PC-9 (cell line): ENCODE results near the gene PPRC1. TPM values are rescaled to one million over a fixed set of nuclear protein-coding genes. Genes with fewer than 3 reads are reported as not detected.
A peak's percentile ranks its signal among the peaks of the same experiment; 100 is the strongest.
"Not testable (repeated sequence)": the region's sequence is repeated elsewhere in the genome, so short reads cannot be mapped to it uniquely, and the experiment has no call there.

ENCODE experiments used
- BruUV-seq: library from RNA; stranded (reverse); fragments of 400-500 nt; replicated peaks from 2 replicates; lab custom pipeline; 2021; lab: Mats Ljungman, UMichigan
- CTCF ChIA-PET: fragments of 300-600 bp; sonication (Branson Sonifier 250); formaldehyde crosslinking; loops from one replicate; lab custom pipeline; 2022; ENCODE audit warnings: antibody characterized with exemption; lab: Charles Lee
- POLR2A ChIA-PET: fragments of 300-600 bp; sonication (Branson Sonifier 250); formaldehyde crosslinking; loops from one replicate; lab custom pipeline; 2022; ENCODE audit warnings: antibody characterized with exemption; ENCODE audit not compliant: unreplicated experiment; lab: Charles Lee
- DNase-seq, 2 experiments: peaks; one replicate each; pipeline versions ENCODE4 v3.0.0 to v3.0.0-alpha.2; 2015 to 2022; ENCODE audit warnings: mixed read lengths in 1 of 2
- H2AFZ ChIP-seq: fragments of 200-600 bp; sonication (generic); 2 replicates; pipeline ENCODE4 v1.8.1; 2017; ENCODE audit warnings: antibody characterized with exemption
- H3F3A ChIP-seq: fragments of 200-600 bp; sonication (generic); 2 replicates; pipeline ENCODE4 v1.8.1; 2017; ENCODE audit warnings: antibody characterized with exemption, mild to moderate bottlenecking, low read depth; ENCODE audit not compliant: insufficient read depth
- H3K27ac ChIP-seq: fragments of 200-600 bp; sonication (generic); 2 replicates; pipeline ENCODE4 v1.6.1; 2016; ENCODE audit warnings: mixed run types
- H3K27me3 ChIP-seq: fragments of 200-600 bp; sonication (generic); 2 replicates; pipeline ENCODE4 v1.6.1; 2016; ENCODE audit warnings: low read depth, mixed run types; ENCODE audit not compliant: insufficient read depth
- H3K36me3 ChIP-seq: fragments of 200-600 bp; sonication (generic); 2 replicates; pipeline ENCODE4 v1.6.1; 2016; ENCODE audit warnings: low read depth, mixed run types
- H3K4me1 ChIP-seq: fragments of 200-600 bp; sonication (generic); replicated peaks from 2 replicates; pipeline ENCODE4 v1.6.1; 2016; ENCODE audit warnings: mixed run types; ENCODE audit not compliant: insufficient read depth
- H3K4me2 ChIP-seq: fragments of 200-600 bp; sonication (generic); 2 replicates; pipeline ENCODE4 v1.6.1; 2017; ENCODE audit warnings: mixed run types
- H3K4me3 ChIP-seq: fragments of 200-600 bp; sonication (generic); 2 replicates; pipeline ENCODE4 v1.6.1; 2016; ENCODE audit warnings: mixed run types
- H3K79me2 ChIP-seq: fragments of 200-600 bp; sonication (generic); 2 replicates; pipeline ENCODE4 v1.6.1; 2017; ENCODE audit warnings: low read depth, mixed run types
- H3K9me2 ChIP-seq: fragments of 200-600 bp; sonication (generic); 2 replicates; pipeline ENCODE4 v1.8.1; 2017; ENCODE audit warnings: mild to moderate bottlenecking; ENCODE audit not compliant: insufficient read depth
- H3K9me3 ChIP-seq: fragments of 200-600 bp; sonication (generic); 2 replicates; pipeline ENCODE4 v1.8.1; 2016; ENCODE audit warnings: low read depth; ENCODE audit not compliant: insufficient read depth
- H4K20me1 ChIP-seq: fragments of 200-600 bp; sonication (generic); 2 replicates; pipeline ENCODE4 v1.8.1; 2017; ENCODE audit not compliant: insufficient read depth
- EZH2 ChIP-seq: fragments of 200-600 bp; sonication (generic); IDR thresholded peaks from 2 replicates; pipeline ENCODE4 v1.8.0; 2017; ENCODE audit warnings: antibody characterized with exemption, low read depth
- intact Hi-C: fragments of 100-400 bp; cut with micrococcal nuclease; formaldehyde crosslinking; loops from one replicate; pipeline ENCODE4 v1.10.0; 2022; ENCODE audit not compliant: unreplicated experiment
- total RNA-seq: library from RNA; stranded (reverse); gene quantifications from 2 replicates; pipeline ENCODE4 v1.2.3, GENCODE V29; 2021
- TF ChIP-seq, protein P1 (sequence below): fragments of 200-600 bp; sonication (generic); conservative IDR thresholded peaks from 2 replicates; pipeline ENCODE4 v1.6.1; 2017; ENCODE audit warnings: mixed run types, antibody characterized with exemption, mild to moderate bottlenecking, moderate library complexity

Gene PPRC1
- total RNA-seq, 1 experiment from 2014 or later, result 22.9 TPM

DNA sequence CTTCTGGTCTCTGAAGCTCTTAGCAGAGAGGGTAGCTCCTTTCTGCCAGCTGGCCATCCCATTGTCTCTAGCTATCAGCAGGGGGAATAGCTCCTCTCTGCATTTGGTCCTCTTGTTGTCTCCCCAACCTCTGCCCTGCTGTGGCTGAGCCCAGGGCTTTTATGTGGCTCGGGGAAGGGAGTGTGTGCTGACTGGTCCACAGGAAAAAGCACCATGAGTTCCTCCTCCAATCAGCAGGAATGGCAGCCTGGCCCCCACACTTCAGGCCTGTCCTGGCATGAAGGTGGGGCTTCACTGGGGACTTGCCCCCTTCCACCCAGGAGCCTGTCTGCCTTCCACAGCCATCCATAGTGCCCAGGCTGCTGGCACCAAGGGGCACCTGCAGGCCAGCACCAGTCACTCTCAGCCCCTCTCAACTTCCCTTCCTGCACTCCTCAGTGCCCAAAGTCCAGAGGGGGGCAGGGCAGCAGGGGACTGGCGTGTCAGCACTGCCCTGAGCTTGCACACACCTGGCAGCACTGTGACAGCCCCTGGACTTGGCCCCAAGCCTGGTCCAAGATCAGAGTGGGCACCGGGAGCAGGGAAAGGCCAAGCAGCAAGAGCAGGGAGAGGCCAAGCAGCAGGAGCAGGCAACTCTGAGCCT lies 55.6 kb downstream of the PPRC1 start:
- Histone ChIP-seq H4K20me1 (no peaks in the 10 kb centered on the region), H3K9me3 (no peaks in the 10 kb centered on the region), H3K79me2 (no peaks in the 10 kb centered on the region), H3K27me3 (no peaks in the 10 kb centered on the region), H3K4me3 (no peak overlapping the region), H3K4me1 (no peaks in the 10 kb centered on the region), H3K4me2 (no peak overlapping the region), H3F3A (no peaks in the 10 kb centered on the region), H2AFZ (no peak overlapping the region), H3K9me2 (no peaks in the 10 kb centered on the region), H3K36me3 (no peaks in the 10 kb centered on the region), H3K27ac (no peak overlapping the region)
- DNase-seq, result no peak
- POLR2A ChIA-PET, result interaction anchor here (0.6 kb wide), 1 partner anchor 265 kb away, joined by 4 read pairs; no protein-coding TSS in a partner anchor
- TF ChIP-seq, protein P1, sequence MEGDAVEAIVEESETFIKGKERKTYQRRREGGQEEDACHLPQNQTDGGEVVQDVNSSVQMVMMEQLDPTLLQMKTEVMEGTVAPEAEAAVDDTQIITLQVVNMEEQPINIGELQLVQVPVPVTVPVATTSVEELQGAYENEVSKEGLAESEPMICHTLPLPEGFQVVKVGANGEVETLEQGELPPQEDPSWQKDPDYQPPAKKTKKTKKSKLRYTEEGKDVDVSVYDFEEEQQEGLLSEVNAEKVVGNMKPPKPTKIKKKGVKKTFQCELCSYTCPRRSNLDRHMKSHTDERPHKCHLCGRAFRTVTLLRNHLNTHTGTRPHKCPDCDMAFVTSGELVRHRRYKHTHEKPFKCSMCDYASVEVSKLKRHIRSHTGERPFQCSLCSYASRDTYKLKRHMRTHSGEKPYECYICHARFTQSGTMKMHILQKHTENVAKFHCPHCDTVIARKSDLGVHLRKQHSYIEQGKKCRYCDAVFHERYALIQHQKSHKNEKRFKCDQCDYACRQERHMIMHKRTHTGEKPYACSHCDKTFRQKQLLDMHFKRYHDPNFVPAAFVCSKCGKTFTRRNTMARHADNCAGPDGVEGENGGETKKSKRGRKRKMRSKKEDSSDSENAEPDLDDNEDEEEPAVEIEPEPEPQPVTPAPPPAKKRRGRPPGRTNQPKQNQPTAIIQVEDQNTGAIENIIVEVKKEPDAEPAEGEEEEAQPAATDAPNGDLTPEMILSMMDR, result no peak
- TF ChIP-seq EZH2, result no peak
- BruUV-seq, result no TSS peak
- CTCF ChIA-PET, result interaction anchor here (0.6 to 0.8 kb wide), 2 partner anchors 19 to 20 kb away, joined by 3 to 4 read pairs; no protein-coding TSS in a partner anchor
- intact Hi-C loops, result no loop called here

DNA sequence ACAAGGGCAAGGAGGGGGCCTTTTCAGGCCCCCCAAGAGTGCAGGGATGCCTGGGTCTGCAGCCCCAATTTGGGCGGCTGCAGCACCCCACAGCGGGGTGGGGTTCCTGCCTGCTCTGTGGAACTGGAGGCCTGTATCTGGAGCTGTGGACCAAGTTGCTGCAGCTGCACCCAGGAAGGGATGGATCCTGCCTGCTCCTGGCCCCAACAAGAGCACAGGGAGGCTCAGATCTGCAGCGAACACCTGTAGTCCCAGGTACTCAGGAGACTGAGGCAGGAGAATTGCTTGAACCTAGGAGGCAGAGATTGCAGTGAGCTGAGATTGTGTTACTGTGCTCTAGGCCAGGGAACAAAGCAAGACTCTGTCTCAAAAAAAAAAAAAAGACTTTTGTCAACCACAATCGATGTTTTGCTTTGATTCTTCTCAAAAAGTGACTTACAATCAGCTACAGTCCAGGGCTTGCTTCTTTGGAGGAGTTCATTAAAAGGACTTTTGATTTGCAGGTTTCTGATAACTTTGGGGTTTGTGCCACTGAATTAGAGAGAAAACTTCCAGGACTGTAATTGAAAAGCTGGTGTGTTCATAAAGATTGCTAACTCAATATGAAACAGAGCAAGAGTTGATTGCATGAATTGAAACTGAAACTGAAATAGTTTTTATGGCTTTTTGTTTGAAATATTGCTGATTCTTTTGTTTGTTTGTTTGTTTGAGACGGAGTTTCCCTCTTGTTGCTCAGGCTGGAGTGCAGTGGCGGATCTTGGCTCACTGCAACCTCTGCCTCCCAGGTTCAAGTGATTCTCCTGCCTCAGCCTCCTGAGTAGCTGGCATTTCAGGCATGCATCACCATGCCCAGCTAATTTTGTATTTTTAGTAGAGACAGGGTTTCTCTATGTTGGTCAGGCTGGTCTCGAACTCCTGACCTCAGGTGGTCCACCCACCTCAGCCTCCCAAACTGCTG lies 56.4 kb downstream of the PPRC1 start:
- H3K27me3 ChIP-seq, H3K36me3 ChIP-seq, H3K4me1 ChIP-seq, DNase-seq, H3K9me2 ChIP-seq, H3K4me3 ChIP-seq, H3K27ac ChIP-seq, intact Hi-C loops, CTCF ChIA-PET, BruUV-seq, H3K9me3 ChIP-seq, H3F3A ChIP-seq, H3K79me2 ChIP-seq, H2AFZ ChIP-seq, H4K20me1 ChIP-seq: not testable (repeated sequence)
- POLR2A ChIA-PET, result interaction anchor here (0.6 kb wide), 1 partner anchor 264 kb away, joined by 4 read pairs; no protein-coding TSS in a partner anchor
- H3K4me2 ChIP-seq, result 0 out of 2 replicates have a peak overlapping the region, but pooled peaks have one; percentile 18

DNA sequence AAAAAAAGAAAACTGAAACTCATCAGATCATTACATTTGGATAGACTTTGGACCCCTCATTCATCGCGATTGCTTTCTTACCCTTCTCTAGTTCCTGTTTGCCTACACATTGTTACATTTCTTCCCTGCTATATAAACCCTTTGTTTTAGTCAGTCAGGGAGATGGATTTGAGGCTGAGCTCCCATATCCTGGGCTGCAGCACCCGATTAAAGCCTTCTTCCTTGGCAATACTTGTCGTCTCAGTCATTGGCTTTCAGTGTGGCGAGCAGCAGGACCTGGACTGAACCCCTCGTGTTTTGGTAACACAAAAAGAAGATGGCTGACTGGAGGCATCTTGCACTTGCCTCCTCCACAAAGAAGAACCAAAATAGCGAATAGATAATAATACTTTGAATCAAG lies 59.1 kb downstream of the PPRC1 start:
- H3K36me3 ChIP-seq, result no peaks in the 10 kb centered on the region
- TF ChIP-seq, protein P1, result no peak
- no peak for TF ChIP-seq EZH2
- no peak for DNase-seq
- POLR2A ChIA-PET, result no interaction called here
- no peaks in the 10 kb centered on the region for H3K9me3 ChIP-seq
- no peaks in the 10 kb centered on the region for H3K9me2 ChIP-seq
- H3K4me2 ChIP-seq, result no peak overlapping the region
- no peak overlapping the region for H3K4me3 ChIP-seq
- no peaks in the 10 kb centered on the region for H3K79me2 ChIP-seq
- CTCF ChIA-PET, result interaction anchor here (0.7 kb wide), 1 partner anchor 342 kb away, joined by 6 read pairs; no protein-coding TSS in a partner anchor
- H2AFZ ChIP-seq, result no peak overlapping the region
- H4K20me1 ChIP-seq, result no peaks in the 10 kb centered on the region
- BruUV-seq, result no TSS peak
- H3K27ac ChIP-seq, result no peak overlapping the region
- no peaks in the 10 kb centered on the region for H3K4me1 ChIP-seq
- intact Hi-C loops, result no loop called here
- H3K27me3 ChIP-seq, result no peaks in the 10 kb centered on the region
- H3F3A ChIP-seq, result no peaks in the 10 kb centered on the region
